IMR-90 (cell line): ENCODE data around the gene AKAP9. TPM values are rescaled to one million over a fixed set of nuclear protein-coding genes. Genes with fewer than 3 reads are reported as not detected.

Source experiments
- ATAC-seq: fragments of 200-7000 bp; cut with Tn5 transposase; 2 replicates; pipeline ENCODE4 v1.9.1; 2020; ENCODE audit warnings: low read depth, mild to moderate bottlenecking, moderate library complexity
- BruUV-seq: library from RNA; stranded (reverse); fragments of 400-500 nt; replicated peaks from 2 replicates; lab custom pipeline; 2021; lab: Mats Ljungman, UMichigan
- CTCF ChIA-PET: fragments of 300-600 bp; formaldehyde crosslinking; extraction: SDS; loops from one replicate; lab custom pipeline; 2021; ENCODE audit warnings: antibody characterized with exemption; lab: Yijun Ruan, JAX
- POLR2A ChIA-PET: fragments of 300-600 bp; sonication (Branson Sonifier 250); formaldehyde crosslinking; loops from one replicate; lab custom pipeline; 2022; ENCODE audit warnings: antibody characterized with exemption; ENCODE audit not compliant: unreplicated experiment; lab: Charles Lee
- DNase-seq: peaks from one replicate; pipeline ENCODE4 v3.0.0; 2013
- H2AFZ ChIP-seq: replicated peaks from 2 replicates; pipeline ENCODE3; 2013; ENCODE audit warnings: low read length, mild to moderate bottlenecking; ENCODE audit not compliant: poor library complexity
- H2AK5ac ChIP-seq: 2 replicates; pipeline ENCODE4 v1.6.1; 2013; ENCODE audit warnings: low read depth, low read length, inconsistent platforms
- H2AK9ac ChIP-seq: replicated peaks from 2 replicates; pipeline ENCODE3; 2013; ENCODE audit warnings: mild to moderate bottlenecking, low read depth, low read length, moderate library complexity; ENCODE audit not compliant: poor library complexity
- H2BK120ac ChIP-seq: 2 replicates; pipeline ENCODE4 v1.6.1; 2013; ENCODE audit warnings: low read depth, low read length, inconsistent platforms
- H2BK15ac ChIP-seq: 3 replicates; pipeline ENCODE4 v1.6.1; 2013; ENCODE audit warnings: low read depth, low read length, inconsistent platforms
- H2BK20ac ChIP-seq: 2 replicates; pipeline ENCODE4 v1.6.1; 2013; ENCODE audit warnings: low read depth, mild to moderate bottlenecking, inconsistent platforms, low read length, moderate library complexity
- H2BK5ac ChIP-seq: 2 replicates; pipeline ENCODE4 v1.6.1; 2013; ENCODE audit warnings: mild to moderate bottlenecking, low read depth, low read length, inconsistent platforms; ENCODE audit not compliant: poor library complexity, severe bottlenecking
- H3K14ac ChIP-seq: replicated peaks from 2 replicates; pipeline ENCODE4 v1.6.1; 2013; ENCODE audit warnings: low read depth, low read length, inconsistent platforms
- H3K18ac ChIP-seq: 2 replicates; pipeline ENCODE4 v1.6.1; 2013; ENCODE audit warnings: low read depth, low read length, control low read depth
- H3K23ac ChIP-seq: 2 replicates; pipeline ENCODE4 v1.6.1; 2013; ENCODE audit warnings: low read depth, low read length, inconsistent platforms
- H3K27ac ChIP-seq: 2 replicates; pipeline ENCODE4 v1.5.1; 2013; ENCODE audit warnings: mild to moderate bottlenecking, control low read depth, low read length; ENCODE audit not compliant: insufficient read depth
- H3K27me3 ChIP-seq: 2 replicates; pipeline ENCODE4 v1.6.1; 2013; ENCODE audit warnings: low read length; ENCODE audit not compliant: control insufficient read depth, insufficient read depth
- H3K36me3 ChIP-seq: 2 replicates; pipeline ENCODE4 v1.6.1; 2013; ENCODE audit warnings: low read length, mixed read lengths; ENCODE audit not compliant: control insufficient read depth, insufficient read depth
- H3K4ac ChIP-seq: 2 replicates; pipeline ENCODE4 v1.6.1; 2013; ENCODE audit warnings: low read depth, low read length, inconsistent platforms
- H3K4me1 ChIP-seq: 2 replicates; pipeline ENCODE4 v1.6.1; 2013; ENCODE audit warnings: low read length, mixed read lengths; ENCODE audit not compliant: control insufficient read depth, insufficient read depth
- H3K4me2 ChIP-seq: 2 replicates; pipeline ENCODE4 v1.6.1; 2013; ENCODE audit warnings: low read depth, mild to moderate bottlenecking, control low read depth, low read length, moderate library complexity
- H3K4me3 ChIP-seq: 2 replicates; pipeline ENCODE4 v1.5.1; 2013; ENCODE audit warnings: low read depth, mild to moderate bottlenecking, control low read depth, low read length, moderate library complexity; ENCODE audit not compliant: insufficient read depth
- H3K56ac ChIP-seq: 2 replicates; pipeline ENCODE4 v1.6.1; 2013; ENCODE audit warnings: low read length, inconsistent platforms; ENCODE audit not compliant: insufficient read depth; ENCODE audit errors: extremely low read depth
- H3K79me1 ChIP-seq, 2 experiments: 2 replicates each; pipeline ENCODE4 v1.6.1; 2013; ENCODE audit warnings: low read length in 2 of 2, inconsistent platforms in 1 of 2, low read depth in 1 of 2
- H3K9ac ChIP-seq: 2 replicates; pipeline ENCODE4 v1.6.1; 2013; ENCODE audit warnings: low read depth, low read length, control low read depth
- H3K9me1 ChIP-seq: 2 replicates; pipeline ENCODE4 v1.6.1; 2013; ENCODE audit warnings: low read length, inconsistent platforms; ENCODE audit not compliant: insufficient read depth
- H3K9me3 ChIP-seq: 2 replicates; pipeline ENCODE4 v1.6.1; 2013; ENCODE audit warnings: low read length; ENCODE audit not compliant: control insufficient read depth, insufficient read depth
- H4K20me1 ChIP-seq: 2 replicates; pipeline ENCODE4 v1.6.1; 2013; ENCODE audit warnings: low read length, inconsistent platforms; ENCODE audit not compliant: insufficient read depth
- H4K5ac ChIP-seq: 2 replicates; pipeline ENCODE4 v1.6.1; 2013; ENCODE audit warnings: mild to moderate bottlenecking, low read depth, low read length, control low read depth
- H4K8ac ChIP-seq, 2 experiments: 2 replicates each; pipeline ENCODE4 v1.6.1; 2013; ENCODE audit warnings: low read depth in 2 of 2, low read length in 2 of 2, control low read depth in 1 of 2, inconsistent platforms in 1 of 2
- H4K91ac ChIP-seq: 2 replicates; pipeline ENCODE4 v1.6.1; 2013; ENCODE audit warnings: low read depth, low read length, inconsistent platforms; ENCODE audit not compliant: insufficient read depth
- BHLHE40 ChIP-seq: fragments of 150-350 bp; IDR thresholded peaks from 2 replicates; pipeline ENCODE4 v1.6.1; 2016; ENCODE audit warnings: mild to moderate bottlenecking, low read depth, low read length
- CEBPB ChIP-seq: IDR thresholded peaks from 2 replicates; pipeline ENCODE4 v1.6.1; 2012; ENCODE audit warnings: low read depth, low read length, improper control_type of control experiment
- CHD1 ChIP-seq: IDR thresholded peaks from 2 replicates; pipeline ENCODE4 v1.6.1; 2012; ENCODE audit warnings: low read depth, low read length, improper control_type of control experiment
- CTCF ChIP-seq: conservative IDR thresholded peaks from 2 replicates; pipeline ENCODE4 v1.5.1; 2012; ENCODE audit warnings: mild to moderate bottlenecking, low read depth, low read length, improper control_type of control experiment
- ELK1 ChIP-seq: fragments of 150-350 bp; IDR thresholded peaks from 2 replicates; pipeline ENCODE4 v1.6.1; 2016; ENCODE audit warnings: low read depth, mild to moderate bottlenecking, low read length, moderate library complexity, borderline replicate concordance
- FOS ChIP-seq: fragments of 150-350 bp; IDR thresholded peaks from 2 replicates; pipeline ENCODE4 v1.6.1; 2016; ENCODE audit warnings: low read depth, low read length
- MAFK ChIP-seq: IDR thresholded peaks from 2 replicates; pipeline ENCODE4 v1.6.1; 2012; ENCODE audit warnings: low read depth, low read length, improper control_type of control experiment
- MAZ ChIP-seq: IDR thresholded peaks from 2 replicates; pipeline ENCODE4 v1.6.1; 2012; ENCODE audit warnings: low read depth, mild to moderate bottlenecking, low read length, improper control_type of control experiment, moderate library complexity, borderline replicate concordance
- MXI1 ChIP-seq: IDR thresholded peaks from 2 replicates; pipeline ENCODE4 v1.6.1; 2012; ENCODE audit warnings: low read depth, mild to moderate bottlenecking, low read length, moderate library complexity, borderline replicate concordance
- NFE2L2 ChIP-seq: fragments of 150-350 bp; IDR thresholded peaks from 2 replicates; pipeline ENCODE4 v1.6.1; 2016; ENCODE audit warnings: low read depth, mild to moderate bottlenecking, low read length
- POLR2A ChIP-seq: IDR thresholded peaks from 2 replicates; pipeline ENCODE4 v1.6.1; 2012; ENCODE audit warnings: mild to moderate bottlenecking, low read depth, low read length
- RAD21 ChIP-seq: IDR thresholded peaks from 2 replicates; pipeline ENCODE4 v1.6.1; 2012; ENCODE audit warnings: low read length, improper control_type of control experiment
- RCOR1 ChIP-seq: IDR thresholded peaks from 2 replicates; pipeline ENCODE4 v1.6.1; 2012; ENCODE audit warnings: mild to moderate bottlenecking, low read length, improper control_type of control experiment; ENCODE audit not compliant: insufficient replicate concordance
- RFX5 ChIP-seq: IDR thresholded peaks from 2 replicates; pipeline ENCODE4 v1.8.0; 2012; ENCODE audit warnings: low read depth, mild to moderate bottlenecking, low read length, moderate library complexity
- SMC3 ChIP-seq: fragments of 150-350 bp; IDR thresholded peaks from 2 replicates; pipeline ENCODE4 v1.6.1; 2016; ENCODE audit warnings: low read depth, mild to moderate bottlenecking, antibody characterized with exemption, low read length, moderate library complexity
- USF2 ChIP-seq: fragments of 150-350 bp; IDR thresholded peaks from 2 replicates; pipeline ENCODE4 v1.6.1; 2017; ENCODE audit warnings: mild to moderate bottlenecking, antibody characterized with exemption, low read length, low read depth
- WGBS, 2 experiments: methylation state at CpG; one replicate each; pipeline versions ENCODE4 v1.1.5 to v1.1.7; 2013; ENCODE audit warnings: missing lambda C conversion rate in 2 of 2; ENCODE audit not compliant: insufficient read length in 1 of 2; ENCODE audit errors: extremely low coverage in 2 of 2; 5-methylcytosine and 5-hydroxymethylcytosine counted together
- dilution Hi-C: fragments of 300-500 bp; cut with HindIII; formaldehyde crosslinking; loops from one replicate; pipeline ENCODE4 v1.14.3; 2018; ENCODE audit warnings: low sequenced_read_pairs; ENCODE audit not compliant: unreplicated experiment
- in situ Hi-C: fragments of 300-500 bp; cut with MboI; formaldehyde crosslinking; loops from 3 replicates; pipeline ENCODE4 v1.14.3; 2019; ENCODE audit warnings: low sequenced_read_pairs, inconsistent platforms, mixed read lengths
- intact Hi-C: fragments of 100-400 bp; cut with micrococcal nuclease; formaldehyde crosslinking; loops from 2 replicates; pipeline ENCODE4 v1.10.0; 2022
- polyA plus RNA-seq, 3 experiments: library from polyadenylated mRNA; depleted of rRNA; stranded (reverse); fragments of >200 nt; gene quantifications; 2 replicates each; pipeline ENCODE4 v1.2.3, GENCODE V29; 2012; ENCODE audit warnings: low replicate concordance in 1 of 3
- total RNA-seq: library from RNA; depleted of rRNA; stranded (reverse); fragments of >200 nt; gene quantifications from 2 replicates; pipeline ENCODE4 v1.2.3, GENCODE V29; 2012

The AKAP9 gene
- total and polyA plus RNA-seq, 2 of the 4 experiments (the other 2 are of a cell fraction) = 9.7 to 25.3 TPM

- Histone ChIP-seq H4K8ac (no peak overlapping the region), H2AFZ (no peak overlapping the region), H3K14ac (no peak overlapping the region), H3K9ac (no peak overlapping the region), H2BK15ac (no peak overlapping the region), H3K79me1 (peaks cover 7 to 21% of the 10 kb centered on the region in 2 experiments; a peak in 3 of 4 replicates), H2AK9ac (no peak overlapping the region), H3K4me3 (no peak overlapping the region), H3K27me3 (no peaks in the 10 kb centered on the region), H3K4me1 (no peaks in the 10 kb centered on the region), H2BK20ac (no peak overlapping the region), H4K5ac (no peak overlapping the region), H3K9me1 (no peaks in the 10 kb centered on the region), H3K4me2 (no peak overlapping the region), H2BK5ac (no peak overlapping the region), H3K4ac (no peak overlapping the region), H3K9me3 (no peaks in the 10 kb centered on the region), H3K36me3 (no peaks in the 10 kb centered on the region), H4K20me1 (peaks cover 14% of the 10 kb centered on the region; the same call in 1 of the 2 replicates), H2AK5ac (no peak overlapping the region), H3K27ac (no peak overlapping the region), H3K56ac (no peak overlapping the region), H2BK120ac (no peak overlapping the region), H4K91ac (no peak overlapping the region), H3K23ac (no peak overlapping the region), H3K18ac (no peak overlapping the region)
- WGBS, 2 experiments = no CpG with 5 or more reads among the region's 3 CpGs
- no peak for TF ChIP-seq RFX5
- no peak for TF ChIP-seq CTCF
- TF ChIP-seq MAZ = no peak
- no peak for TF ChIP-seq CEBPB
- TF ChIP-seq FOS = no peak
- TF ChIP-seq POLR2A = no peak
- no peak for TF ChIP-seq ELK1
- TF ChIP-seq BHLHE40 = no peak
- no peak for TF ChIP-seq RAD21
- TF ChIP-seq MAFK = no peak
- no peak for TF ChIP-seq MXI1
- no peak for TF ChIP-seq SMC3
- no peak for TF ChIP-seq CHD1
- TF ChIP-seq RCOR1 = no peak
- TF ChIP-seq USF2 = no peak
- TF ChIP-seq NFE2L2 = no peak
- no TSS peak for BruUV-seq
- in situ Hi-C loops = no loop called here
- dilution Hi-C loops = no loop called here
- intact Hi-C loops = no loop called here
- no peak for DNase-seq
- no peak for ATAC-seq
- CTCF ChIA-PET = no interaction called here
- POLR2A ChIA-PET = no interaction called here
Measured at GRCh38 chr7:91962419-91962818, 21.8 kb downstream of the AKAP9 start.
